ENCODE measurements around the gene SHOC2. TPM values are rescaled to one million over a fixed set of nuclear protein-coding genes. Genes with fewer than 3 reads are reported as not detected.

Gene SHOC2
- total RNA-seq, 4 donors from 2014 or later = 38.6 to 124 (median 68.2) TPM

DNA sequence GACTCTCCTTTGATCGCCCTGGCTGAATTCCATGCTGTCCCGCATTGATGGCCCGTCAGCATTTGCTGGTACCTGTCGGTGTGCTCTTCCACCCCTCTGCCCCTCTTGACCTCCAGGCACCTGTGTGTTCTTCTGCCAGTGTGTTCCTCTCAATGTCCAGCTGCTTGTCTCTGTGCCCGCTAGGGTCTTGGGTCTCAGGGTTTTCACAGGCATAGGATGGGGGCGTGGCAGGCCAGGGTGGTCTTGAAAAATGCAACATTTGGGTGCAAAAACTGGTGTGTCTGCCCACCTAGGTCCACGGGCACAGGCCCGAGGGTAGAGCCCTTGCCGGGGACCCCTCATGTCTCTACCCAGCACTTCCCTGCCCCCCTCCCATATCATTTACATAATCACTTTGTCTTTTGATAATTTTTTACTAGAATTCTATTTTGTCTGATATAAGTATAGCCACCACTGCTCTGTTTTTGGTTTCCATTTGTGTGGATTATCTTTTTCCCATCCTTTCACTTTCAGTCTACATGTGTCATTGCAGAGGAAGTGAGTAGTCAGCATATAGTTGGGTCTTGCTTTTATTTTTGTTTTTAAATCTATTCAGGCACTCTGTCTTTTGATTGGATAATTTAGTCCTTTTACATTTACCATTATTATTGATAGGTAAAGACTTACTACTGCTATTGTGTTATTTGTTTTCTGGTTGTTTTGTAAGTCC lies 110.8 kb downstream of the SHOC2 start:
- DNase-seq = no peak
- no peaks in the 10 kb centered on the region for H3K9me3 ChIP-seq
- H3K4me1 ChIP-seq = no peaks in the 10 kb centered on the region
- no peaks in the 10 kb centered on the region for H3K27me3 ChIP-seq
- H3K36me3 ChIP-seq = no peaks in the 10 kb centered on the region
- TF ChIP-seq, protein P1, sequence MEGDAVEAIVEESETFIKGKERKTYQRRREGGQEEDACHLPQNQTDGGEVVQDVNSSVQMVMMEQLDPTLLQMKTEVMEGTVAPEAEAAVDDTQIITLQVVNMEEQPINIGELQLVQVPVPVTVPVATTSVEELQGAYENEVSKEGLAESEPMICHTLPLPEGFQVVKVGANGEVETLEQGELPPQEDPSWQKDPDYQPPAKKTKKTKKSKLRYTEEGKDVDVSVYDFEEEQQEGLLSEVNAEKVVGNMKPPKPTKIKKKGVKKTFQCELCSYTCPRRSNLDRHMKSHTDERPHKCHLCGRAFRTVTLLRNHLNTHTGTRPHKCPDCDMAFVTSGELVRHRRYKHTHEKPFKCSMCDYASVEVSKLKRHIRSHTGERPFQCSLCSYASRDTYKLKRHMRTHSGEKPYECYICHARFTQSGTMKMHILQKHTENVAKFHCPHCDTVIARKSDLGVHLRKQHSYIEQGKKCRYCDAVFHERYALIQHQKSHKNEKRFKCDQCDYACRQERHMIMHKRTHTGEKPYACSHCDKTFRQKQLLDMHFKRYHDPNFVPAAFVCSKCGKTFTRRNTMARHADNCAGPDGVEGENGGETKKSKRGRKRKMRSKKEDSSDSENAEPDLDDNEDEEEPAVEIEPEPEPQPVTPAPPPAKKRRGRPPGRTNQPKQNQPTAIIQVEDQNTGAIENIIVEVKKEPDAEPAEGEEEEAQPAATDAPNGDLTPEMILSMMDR (IDR thresholded peaks at IDR 0.05) = no peak
- no peak for TF ChIP-seq POLR2A (IDR thresholded peaks at IDR 0.05)
- H3K4me3 ChIP-seq = no peak overlapping the region
- no peak overlapping the region for H3K27ac ChIP-seq

DNA sequence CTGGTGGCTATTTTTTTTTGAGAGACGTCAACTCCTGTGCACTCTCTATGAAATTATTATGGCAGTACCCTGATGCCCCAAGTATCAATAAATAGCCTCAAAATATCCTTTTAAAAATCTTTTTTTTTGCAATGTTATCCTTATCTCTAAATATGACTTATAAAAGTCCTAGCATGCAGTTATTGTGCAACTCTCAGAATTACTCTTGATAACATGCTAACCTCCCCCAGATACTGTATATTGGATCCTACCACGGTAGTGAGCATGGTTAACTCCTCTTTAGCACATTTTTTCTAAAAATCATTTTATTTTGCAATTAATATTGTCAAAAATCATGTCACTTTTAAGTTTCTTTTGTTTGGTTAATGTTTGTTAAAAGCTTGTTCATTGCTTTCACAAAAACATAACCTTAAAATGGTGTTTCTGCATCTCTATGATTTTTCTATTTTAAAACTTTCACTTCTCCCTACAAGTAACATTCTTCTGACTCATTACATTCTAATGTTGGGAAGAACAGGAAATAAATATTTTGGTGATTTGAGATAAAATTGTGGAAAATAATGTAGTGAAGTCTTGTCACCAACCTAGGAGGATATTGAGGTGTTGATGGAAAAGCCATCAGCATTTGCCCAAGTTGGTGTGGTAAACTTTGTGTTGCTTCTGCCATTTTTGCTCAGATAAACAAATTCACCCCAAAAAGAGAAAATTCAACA lies 115.3 kb downstream of the SHOC2 start:
- TF ChIP-seq, protein P1 (IDR thresholded peaks at IDR 0.05) = no peak
- no peak for TF ChIP-seq POLR2A (IDR thresholded peaks at IDR 0.05)
- H3K36me3 ChIP-seq = no peaks in the 10 kb centered on the region
- H3K4me1 ChIP-seq = no peaks in the 10 kb centered on the region

DNA sequence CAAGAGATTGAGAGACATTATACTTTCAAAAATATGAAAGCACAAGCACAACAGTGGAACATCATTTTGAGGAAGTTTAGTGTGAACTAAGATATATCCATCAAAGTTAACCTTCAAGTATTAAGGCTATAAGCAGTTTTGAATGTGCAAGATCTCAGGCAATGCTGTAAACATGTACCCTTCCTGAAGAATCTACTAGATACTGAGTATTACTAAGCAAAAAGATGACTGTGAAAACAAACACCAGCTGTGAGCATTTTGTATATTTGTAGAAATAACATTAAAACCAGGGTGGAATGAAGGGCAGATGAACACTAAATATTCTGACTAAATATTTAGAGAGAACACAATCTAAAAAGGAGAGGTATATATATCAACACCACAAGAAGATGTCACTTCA lies 116.1 kb downstream of the SHOC2 start:
- H3K9me3 ChIP-seq = peaks cover 0 to 13% (median 4%) of the 10 kb centered on the region in 4 donors
- H3K27me3 ChIP-seq = no peaks in the 10 kb centered on the region
- H3K36me3 ChIP-seq = no peaks in the 10 kb centered on the region
- DNase-seq = no peak
- no peak overlapping the region for H3K4me3 ChIP-seq
- no peaks in the 10 kb centered on the region for H3K4me1 ChIP-seq
- no peak for TF ChIP-seq POLR2A (IDR thresholded peaks at IDR 0.05)
- TF ChIP-seq, protein P1 (IDR thresholded peaks at IDR 0.05) = no peak
- no peak overlapping the region for H3K27ac ChIP-seq

More for the DNA sequence above, 115.3 kb downstream of the SHOC2 start:
- no peaks in the 10 kb centered on the region for H3K27me3 ChIP-seq
- DNase-seq = no peak
- H3K9me3 ChIP-seq = peaks cover 0 to 5% (median 1%) of the 10 kb centered on the region in 4 donors
- H3K27ac ChIP-seq = no peak overlapping the region
- H3K4me3 ChIP-seq = no peak overlapping the region

DNA sequence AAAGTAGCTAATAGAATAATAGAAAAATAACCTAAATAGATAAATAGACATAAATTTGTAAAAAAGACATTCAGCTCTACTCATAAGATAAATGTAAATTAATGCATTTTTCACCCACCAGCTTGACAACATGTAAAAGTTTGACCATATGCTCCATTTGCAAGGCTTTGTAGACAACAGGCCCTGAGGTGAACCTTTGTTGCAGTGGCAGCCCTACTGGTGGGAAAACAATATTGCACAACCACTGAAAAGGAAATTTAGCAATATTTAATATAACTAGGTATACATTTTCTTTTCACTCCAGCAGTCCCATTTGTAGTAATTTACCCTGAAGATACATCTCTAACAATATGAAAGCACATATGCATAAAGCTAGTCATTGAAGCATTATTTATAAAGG lies 118.5 kb downstream of the SHOC2 start:
- no peak for DNase-seq
- Histone ChIP-seq H3K4me1 (no peaks in the 10 kb centered on the region), H3K36me3 (no peaks in the 10 kb centered on the region), H3K27me3 (no peaks in the 10 kb centered on the region), H3K4me3 (no peak overlapping the region), H3K27ac (no peak overlapping the region), H3K9me3 (peaks cover 0 to 13% (median 4%) of the 10 kb centered on the region in 4 donors)
- no peak for TF ChIP-seq POLR2A (IDR thresholded peaks at IDR 0.05)
- TF ChIP-seq, protein P1 (IDR thresholded peaks at IDR 0.05) = peak in 2 of 6 experiments; percentile 12 to 16

DNA sequence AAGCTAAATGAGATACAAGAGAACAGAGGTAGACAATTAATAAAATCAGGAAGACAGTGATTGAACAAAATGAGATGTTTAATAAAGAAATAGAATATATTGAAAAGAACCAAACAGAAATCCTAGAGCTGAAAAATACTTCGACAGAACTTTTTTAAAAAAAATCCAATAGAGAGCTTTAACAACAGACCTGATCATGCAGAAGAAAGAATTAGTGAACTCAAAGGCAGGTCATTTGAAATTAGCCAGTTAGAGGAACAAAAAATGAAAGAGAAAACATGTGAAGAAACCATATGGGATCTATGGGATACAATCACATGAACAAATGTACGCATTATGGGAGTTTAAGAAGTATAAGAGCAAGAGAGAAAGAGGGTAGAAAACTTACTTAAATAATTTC lies 120.1 kb downstream of the SHOC2 start:
- Histone ChIP-seq H3K36me3 (no peaks in the 10 kb centered on the region), H3K9me3 (peaks cover 0 to 13% (median 6%) of the 10 kb centered on the region in 4 donors), H3K27me3 (no peaks in the 10 kb centered on the region), H3K4me3 (no peak overlapping the region), H3K4me1 (no peaks in the 10 kb centered on the region), H3K27ac (no peak overlapping the region)
- TF ChIP-seq, protein P1 (IDR thresholded peaks at IDR 0.05) = no peak
- TF ChIP-seq POLR2A (IDR thresholded peaks at IDR 0.05) = no peak
- DNase-seq = no peak

Measured in Peyer's patch (tissue), 4 donors.